WI38 (cell line): Measurements from ENCODE around the gene SEL1L3.

Experiments
- H3K4me3 ChIP-seq: 2 replicates; pipeline ENCODE4 v1.5.1; 2011; ENCODE audit warnings: low read depth, mild to moderate bottlenecking, control low read depth, low read length
- CTCF ChIP-seq: IDR thresholded peaks from 2 replicates; pipeline ENCODE4 v1.5.1; 2012; ENCODE audit warnings: low read depth, mild to moderate bottlenecking, control low read depth, low read length

SEL1L3 gene

GRCh38 chr4:25888781-25889180 lies 26.0 kb upstream of the SEL1L3 start:
- no peak for TF ChIP-seq CTCF
- H3K4me3 ChIP-seq, result no peak overlapping the region

GRCh38 chr4:25884031-25884782 lies 21.4 kb upstream of the SEL1L3 start:
- no peak for TF ChIP-seq CTCF
- no peak overlapping the region for H3K4me3 ChIP-seq

GRCh38 chr4:25883565-25883964 lies 20.8 kb upstream of the SEL1L3 start:
- no peak overlapping the region for H3K4me3 ChIP-seq
- no peak for TF ChIP-seq CTCF

GRCh38 chr4:25882226-25882625 lies 19.4 kb upstream of the SEL1L3 start:
- TF ChIP-seq CTCF, result no peak

GRCh38 chr4:25881193-25881592 lies 18.4 kb upstream of the SEL1L3 start:
- no peak for TF ChIP-seq CTCF
- no peak overlapping the region for H3K4me3 ChIP-seq

More at GRCh38 chr4:25882226-25882625, 19.4 kb upstream of the SEL1L3 start:
- H3K4me3 ChIP-seq, result no peak overlapping the region

GRCh38 chr4:25879991-25880651 lies 17.3 kb upstream of the SEL1L3 start:
- no peak for TF ChIP-seq CTCF
- no peak overlapping the region for H3K4me3 ChIP-seq

- TF ChIP-seq CTCF, result no peak
- H3K4me3 ChIP-seq, result no peak overlapping the region
Measured at GRCh38 chr4:25879587-25879986, 16.8 kb upstream of the SEL1L3 start.
